WI38 (cell line): ENCODE results near the gene TNFAIP2.

Source experiments
- H3K4me3 ChIP-seq: 2 replicates; pipeline ENCODE4 v1.5.1; 2011; ENCODE audit warnings: low read depth, mild to moderate bottlenecking, control low read depth, low read length
- TF ChIP-seq, protein P1 (sequence below): IDR thresholded peaks from 2 replicates; pipeline ENCODE4 v1.5.1; 2012; ENCODE audit warnings: low read depth, mild to moderate bottlenecking, control low read depth, low read length

Gene TNFAIP2

DNA sequence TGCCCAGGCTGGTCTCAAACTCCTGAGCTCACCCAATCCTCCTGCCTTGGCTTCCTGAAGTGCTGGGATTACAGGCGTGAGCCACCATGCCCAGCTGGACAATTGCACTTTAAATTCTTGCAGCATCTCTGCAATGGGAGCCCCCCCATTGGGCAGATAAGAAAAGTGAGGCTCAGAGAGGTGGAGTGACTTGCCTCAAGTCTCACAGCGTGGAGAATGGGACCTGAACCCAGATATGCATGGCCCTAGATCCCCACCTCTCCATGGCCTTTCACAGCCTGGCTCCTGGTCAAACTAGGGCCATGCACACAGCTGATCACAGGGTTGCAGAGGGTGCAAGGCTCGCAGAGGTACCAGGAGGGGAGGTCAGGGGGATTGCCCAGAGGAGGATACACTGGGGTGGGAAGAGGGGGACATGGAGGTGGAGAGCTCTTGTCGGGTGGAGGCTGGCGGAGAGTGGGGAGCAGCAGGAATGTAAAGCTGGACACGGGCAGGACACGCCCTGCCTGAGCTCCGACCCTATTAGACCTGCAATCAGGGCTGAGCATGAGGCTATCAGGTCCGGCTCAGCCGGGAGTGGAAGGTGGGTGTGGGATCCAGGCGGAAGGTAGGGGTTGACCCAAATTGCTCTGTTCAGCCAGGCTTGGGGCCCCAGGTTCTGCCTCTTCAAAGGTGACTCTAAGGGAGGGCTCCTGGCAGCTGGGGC lies 21.9 kb upstream of the TNFAIP2 start:
- H3K4me3 ChIP-seq = no peak overlapping the region
- TF ChIP-seq, protein P1, sequence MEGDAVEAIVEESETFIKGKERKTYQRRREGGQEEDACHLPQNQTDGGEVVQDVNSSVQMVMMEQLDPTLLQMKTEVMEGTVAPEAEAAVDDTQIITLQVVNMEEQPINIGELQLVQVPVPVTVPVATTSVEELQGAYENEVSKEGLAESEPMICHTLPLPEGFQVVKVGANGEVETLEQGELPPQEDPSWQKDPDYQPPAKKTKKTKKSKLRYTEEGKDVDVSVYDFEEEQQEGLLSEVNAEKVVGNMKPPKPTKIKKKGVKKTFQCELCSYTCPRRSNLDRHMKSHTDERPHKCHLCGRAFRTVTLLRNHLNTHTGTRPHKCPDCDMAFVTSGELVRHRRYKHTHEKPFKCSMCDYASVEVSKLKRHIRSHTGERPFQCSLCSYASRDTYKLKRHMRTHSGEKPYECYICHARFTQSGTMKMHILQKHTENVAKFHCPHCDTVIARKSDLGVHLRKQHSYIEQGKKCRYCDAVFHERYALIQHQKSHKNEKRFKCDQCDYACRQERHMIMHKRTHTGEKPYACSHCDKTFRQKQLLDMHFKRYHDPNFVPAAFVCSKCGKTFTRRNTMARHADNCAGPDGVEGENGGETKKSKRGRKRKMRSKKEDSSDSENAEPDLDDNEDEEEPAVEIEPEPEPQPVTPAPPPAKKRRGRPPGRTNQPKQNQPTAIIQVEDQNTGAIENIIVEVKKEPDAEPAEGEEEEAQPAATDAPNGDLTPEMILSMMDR = no peak

DNA sequence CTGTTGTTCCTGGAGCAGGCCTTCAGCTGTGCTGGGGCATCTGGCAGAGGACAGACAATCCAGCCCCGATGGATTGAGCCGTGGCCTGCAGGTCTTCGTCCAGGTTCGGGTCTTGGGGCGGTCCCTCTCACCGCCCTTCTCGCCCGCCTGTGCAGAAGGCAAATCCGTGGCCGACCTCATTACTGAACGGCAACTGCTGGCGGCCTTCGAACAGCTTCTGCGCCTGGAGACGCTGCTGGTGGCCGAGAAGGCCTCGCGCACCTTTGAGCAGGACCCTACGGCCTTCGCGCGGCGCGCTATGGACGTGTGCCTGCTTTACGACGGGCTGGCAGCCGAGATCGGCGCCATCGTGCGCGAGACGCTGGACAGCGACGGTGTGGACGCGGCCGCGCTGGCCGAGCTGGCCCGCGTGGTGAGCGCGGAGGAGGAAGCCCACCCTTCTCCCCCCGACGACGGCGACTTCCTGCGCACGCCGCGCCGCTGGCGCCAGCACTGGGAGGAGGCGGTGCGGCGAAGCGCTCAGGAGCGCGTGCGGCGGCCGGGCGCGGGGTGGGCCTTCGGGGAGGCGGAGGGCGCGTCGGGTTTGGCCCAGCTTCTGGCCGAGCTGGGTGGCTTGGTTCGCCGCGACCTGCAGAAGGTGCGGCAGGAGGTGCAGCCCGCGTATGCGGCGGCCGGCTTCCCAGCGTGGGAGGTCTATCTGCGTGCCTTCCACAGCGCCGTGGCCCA lies 21.1 kb upstream of the TNFAIP2 start:
- TF ChIP-seq, protein P1 = no peak
- no peak overlapping the region for H3K4me3 ChIP-seq

DNA sequence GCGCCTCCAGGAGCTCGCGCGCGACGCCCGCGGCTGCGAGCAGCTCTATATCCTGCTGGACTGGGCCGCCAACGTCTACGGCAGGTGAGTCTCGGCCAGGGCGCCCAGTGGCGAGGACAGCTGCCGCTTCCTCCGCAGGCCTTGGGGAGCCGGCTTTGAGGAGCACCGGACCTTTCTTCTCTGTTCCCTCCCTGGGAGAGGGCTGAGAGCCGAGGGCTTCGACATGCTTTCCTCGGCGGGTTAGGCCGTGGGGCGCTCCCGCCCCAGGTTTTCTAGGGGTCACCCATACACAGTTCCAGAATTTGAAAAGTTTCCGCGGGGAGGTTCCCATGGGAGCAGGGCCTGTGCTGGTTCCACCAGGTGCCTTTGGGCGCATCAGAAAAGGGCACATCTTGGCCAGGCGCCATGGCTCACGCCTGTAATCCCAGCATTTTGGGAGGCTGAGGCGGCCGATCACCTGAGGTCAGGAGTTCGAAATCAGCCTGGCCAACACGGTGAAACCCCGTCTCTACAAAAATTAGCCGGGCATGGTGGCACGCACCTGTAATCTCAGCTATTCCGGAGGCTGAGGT lies 20.5 kb upstream of the TNFAIP2 start:
- TF ChIP-seq, protein P1 = no peak
- H3K4me3 ChIP-seq = no peak overlapping the region

DNA sequence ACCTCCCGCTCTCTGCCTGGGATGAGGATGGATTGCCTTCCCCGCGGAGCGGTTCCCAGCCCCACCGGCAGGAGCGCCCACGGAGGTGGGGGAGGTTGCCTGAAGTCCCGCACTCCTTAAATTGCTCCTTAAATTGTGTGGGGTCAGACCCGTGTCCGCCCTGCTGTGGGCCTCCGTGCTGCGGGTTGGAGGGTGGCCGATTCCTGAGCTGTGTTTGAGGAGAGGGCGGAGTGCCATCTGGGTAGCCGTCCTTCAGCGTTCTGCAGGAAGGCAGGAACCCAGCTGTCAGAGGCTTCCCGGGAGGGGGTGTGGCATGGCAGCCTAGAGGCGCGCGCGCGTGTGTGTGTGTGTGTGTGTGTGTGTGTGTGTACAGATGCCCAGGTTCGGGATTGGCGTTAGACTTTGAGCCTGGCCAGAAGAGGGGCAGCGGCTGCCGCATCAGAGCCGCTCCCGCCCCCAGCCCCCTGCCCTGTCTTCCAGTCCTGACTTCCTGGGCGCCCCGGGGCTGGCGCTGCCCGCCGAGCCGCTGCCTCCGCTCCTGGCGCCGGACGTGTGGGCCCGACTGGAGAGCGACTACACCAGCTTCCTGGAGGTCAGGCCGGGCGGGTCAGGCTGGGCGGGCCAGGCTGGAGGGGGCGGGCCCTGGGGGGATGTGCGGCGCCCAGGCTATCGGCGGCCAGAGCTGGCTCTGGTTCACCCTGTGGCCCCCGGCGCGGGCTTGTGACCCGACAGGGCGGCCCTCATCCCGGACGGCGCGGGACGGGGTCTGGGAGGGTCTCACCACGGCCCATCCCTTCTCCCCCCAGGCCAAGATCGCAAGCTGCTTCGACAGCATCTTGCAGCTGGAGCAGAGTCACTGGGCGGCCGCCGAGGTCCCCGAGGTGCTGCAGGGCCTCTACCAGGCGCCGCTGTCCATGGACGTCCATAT lies 19.5 kb upstream of the TNFAIP2 start:
- peak overlapping the region; percentile 26 for H3K4me3 ChIP-seq
- TF ChIP-seq, protein P1 = peak; percentile 24; the same call in 1 of the 2 replicates

DNA sequence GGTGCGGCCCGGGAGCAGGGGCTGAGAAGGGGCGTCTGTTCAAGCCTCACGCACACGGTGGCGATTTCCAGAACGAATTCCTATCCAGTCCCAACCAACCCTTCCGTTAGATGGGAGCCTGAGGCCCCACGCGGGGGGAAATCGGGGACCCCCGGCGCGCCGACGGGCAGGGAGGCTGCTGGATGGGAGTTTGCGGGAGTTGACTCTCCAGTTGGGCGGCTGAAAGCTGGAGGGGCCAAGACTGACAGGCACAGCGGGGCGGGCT lies 18.9 kb upstream of the TNFAIP2 start:
- TF ChIP-seq, protein P1 = no peak
- no peak overlapping the region for H3K4me3 ChIP-seq

DNA sequence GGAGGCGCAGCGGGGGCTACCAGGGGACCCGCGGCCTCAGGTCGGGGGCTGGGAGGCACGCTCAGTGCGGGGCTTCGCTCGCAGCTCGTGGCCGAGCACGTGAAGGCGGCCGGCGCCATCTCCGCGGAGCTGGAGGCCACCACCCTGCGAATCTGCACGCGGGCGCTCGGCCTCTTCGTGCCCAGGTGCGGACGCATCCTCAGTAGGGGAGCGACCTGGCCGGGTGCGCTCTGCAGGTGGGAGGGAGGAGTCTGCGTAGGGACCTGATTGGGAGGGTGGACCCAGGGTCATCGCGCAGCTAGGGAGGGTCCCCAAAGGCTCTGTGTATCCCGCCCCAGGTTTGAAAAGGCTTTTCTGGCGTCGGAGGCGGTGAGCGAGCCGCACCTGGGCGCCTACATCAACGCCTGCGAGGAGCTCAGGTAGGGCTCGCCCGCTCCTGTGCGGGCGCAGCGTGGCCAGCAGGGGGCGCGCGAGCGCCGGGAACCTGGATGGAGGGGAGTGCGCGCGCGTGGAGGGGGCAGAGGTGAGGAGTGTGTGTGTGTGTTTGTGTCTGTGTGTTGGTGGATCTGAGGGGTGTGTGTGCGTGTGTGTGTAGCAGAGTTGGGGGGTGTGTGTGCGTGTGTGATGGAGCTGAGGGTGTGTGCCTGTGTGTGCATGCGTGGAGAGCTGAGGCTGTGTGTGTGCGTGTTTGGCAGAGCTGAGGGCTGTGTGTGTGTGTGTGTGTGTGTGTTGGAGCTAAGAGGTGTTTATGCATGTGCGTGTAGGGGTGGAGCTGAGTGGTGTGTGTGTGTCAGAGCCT lies 18.4 kb upstream of the TNFAIP2 start:
- no peak overlapping the region for H3K4me3 ChIP-seq
- TF ChIP-seq, protein P1 = peak; percentile 96
